ENCODE measurements around the gene CPT1C. TPM values are rescaled to one million over a fixed set of nuclear protein-coding genes. Genes with fewer than 3 reads are reported as not detected.
"Not testable (repeated sequence)": the region's sequence is repeated elsewhere in the genome, so short reads cannot be mapped to it uniquely, and the experiment has no call there.

Gene CPT1C
- polyA plus RNA-seq, 3 donors, result 11.2 to 13.6 (median 11.6) TPM

DNA sequence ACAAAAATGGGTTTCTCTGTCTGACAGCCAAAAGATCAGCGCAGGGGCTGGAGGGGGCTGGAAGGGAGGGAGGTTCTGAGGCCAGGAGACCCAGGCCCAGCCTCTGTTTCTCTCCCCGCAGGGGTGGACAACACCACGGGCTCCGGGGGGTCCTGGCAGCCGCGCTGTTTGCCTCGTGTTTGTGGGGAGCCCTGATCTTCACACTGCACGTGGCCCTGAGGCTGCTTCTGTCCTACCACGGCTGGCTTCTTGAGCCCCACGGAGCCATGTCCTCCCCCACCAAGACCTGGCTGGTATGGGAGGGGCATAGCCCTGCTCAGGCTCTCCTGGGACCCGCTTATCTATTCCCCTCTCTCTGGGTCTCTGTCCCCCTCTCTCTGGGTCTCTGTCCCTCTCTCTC is 9.6 kb downstream of the CPT1C start:
- no peak for DNase-seq

DNA sequence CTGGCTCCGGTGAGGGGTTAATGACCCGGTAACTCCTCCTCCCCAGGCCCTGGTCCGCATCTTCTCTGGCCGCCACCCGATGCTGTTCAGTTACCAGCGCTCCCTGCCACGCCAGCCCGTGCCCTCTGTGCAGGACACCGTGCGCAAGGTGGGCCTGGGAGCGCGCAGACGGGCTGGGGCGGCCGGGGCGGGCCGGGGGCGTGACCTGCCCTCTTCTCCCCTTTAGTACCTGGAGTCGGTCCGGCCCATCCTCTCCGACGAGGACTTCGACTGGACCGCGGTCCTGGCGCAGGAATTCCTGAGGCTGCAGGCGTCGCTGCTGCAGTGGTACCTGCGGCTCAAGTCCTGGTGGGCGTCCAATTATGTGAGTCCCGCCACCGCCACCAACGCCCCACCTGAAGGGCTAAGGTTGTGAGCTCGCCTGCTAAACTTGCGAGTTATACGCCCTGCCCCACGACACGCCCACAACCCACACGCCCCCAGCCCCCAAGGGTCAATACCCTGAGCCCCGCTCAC is 10.4 kb downstream of the CPT1C start:
- no peak for DNase-seq

DNA sequence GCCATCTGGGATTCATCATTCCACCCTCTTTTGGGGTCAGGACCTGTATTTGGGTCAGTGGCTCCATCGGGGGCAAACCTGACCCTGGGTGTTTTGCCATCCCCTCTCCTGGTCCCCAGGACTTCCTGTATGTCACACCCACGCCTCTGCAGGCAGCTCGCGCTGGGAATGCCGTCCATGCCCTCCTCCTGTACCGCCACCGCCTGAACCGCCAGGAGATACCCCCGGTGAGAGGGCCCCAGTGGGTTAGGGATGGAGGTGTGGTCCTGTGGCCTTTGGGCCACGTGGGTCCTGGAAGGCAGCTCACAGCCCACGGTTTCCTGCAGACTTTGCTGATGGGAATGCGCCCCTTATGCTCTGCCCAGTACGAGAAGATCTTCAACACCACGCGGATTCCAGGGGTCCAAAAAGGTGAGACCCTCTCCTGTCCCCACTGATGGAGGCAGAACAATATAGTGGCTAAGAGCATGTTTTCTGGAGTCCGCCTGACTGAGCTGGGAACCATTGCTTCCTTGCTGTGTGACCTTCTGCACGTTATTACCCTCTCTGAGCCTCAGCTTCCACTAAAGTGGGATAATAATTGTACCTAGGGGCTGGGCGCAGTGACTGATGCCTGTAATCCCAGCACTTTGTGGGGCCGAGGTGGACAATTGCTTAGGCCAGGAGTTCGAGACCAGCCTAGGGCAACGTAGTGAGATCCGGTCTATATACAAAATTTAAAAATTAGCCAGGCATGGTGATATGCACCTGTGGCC is 14.1 kb downstream of the CPT1C start:
- no peak for DNase-seq

DNA sequence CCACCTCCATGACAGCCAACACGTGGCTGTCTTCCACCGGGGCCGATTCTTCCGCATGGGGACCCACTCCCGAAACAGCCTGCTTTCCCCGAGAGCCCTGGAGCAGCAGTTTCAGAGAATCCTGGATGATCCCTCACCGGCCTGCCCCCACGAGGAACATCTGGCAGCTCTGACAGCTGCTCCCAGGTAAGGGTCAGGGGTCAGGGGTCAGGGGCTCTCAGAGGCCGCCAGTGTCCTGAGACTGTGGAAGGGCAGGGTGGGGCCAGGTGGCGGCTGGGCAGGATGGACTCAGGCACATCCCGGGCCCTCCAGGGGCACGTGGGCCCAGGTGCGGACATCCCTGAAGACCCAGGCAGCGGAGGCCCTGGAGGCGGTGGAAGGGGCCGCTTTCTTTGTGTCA is 15.0 kb downstream of the CPT1C start:
- no peak for DNase-seq

DNA sequence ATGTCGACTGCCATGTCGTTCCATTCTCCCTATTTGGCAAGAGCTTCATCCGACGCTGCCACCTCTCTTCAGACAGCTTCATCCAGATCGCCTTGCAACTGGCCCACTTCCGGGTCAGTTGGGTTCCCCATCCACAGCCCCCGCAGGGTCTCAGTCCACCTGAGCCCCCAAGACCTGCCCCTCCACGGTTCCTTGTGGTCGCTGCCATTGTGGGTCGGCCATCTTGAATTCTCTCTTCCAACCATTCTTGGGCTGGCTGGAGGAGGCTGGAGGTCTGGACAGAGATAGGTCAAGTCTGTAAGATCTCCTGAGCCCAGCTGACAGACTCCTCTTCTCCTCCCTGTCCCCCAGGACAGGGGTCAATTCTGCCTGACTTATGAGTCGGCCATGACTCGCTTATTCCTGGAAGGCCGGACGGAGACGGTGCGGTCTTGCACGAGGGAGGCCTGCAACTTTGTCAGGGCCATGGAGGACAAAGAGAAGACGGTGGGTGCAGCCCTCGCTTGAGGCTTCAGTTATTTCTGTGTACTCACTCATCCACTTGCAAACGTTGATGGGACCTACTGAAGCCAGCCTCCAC is 19.5 kb downstream of the CPT1C start:
- no peak for DNase-seq

DNA sequence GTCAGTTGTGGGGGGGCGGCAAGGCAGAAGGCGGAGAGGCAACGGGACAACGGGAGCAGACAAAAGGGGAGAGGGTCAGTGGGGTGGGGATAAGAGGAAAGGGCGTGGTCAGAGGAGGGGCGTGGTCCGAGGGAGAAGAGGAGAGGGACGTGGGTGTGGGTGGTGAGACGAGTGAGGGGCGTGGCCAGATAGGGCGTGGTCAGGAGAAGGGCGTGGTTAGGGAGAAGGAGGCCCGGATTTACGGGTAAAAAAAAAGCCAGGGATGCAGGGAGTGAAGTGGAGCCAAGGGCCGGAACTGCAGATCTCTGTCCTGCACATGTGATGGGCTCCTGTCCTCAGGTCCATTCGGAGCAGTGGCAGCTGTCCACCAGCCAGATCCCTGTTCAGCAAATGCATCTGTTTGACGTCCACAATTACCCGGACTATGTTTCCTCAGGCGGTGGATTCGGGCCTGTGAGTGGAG is 21.5 kb downstream of the CPT1C start:
- no peak for DNase-seq

DNA sequence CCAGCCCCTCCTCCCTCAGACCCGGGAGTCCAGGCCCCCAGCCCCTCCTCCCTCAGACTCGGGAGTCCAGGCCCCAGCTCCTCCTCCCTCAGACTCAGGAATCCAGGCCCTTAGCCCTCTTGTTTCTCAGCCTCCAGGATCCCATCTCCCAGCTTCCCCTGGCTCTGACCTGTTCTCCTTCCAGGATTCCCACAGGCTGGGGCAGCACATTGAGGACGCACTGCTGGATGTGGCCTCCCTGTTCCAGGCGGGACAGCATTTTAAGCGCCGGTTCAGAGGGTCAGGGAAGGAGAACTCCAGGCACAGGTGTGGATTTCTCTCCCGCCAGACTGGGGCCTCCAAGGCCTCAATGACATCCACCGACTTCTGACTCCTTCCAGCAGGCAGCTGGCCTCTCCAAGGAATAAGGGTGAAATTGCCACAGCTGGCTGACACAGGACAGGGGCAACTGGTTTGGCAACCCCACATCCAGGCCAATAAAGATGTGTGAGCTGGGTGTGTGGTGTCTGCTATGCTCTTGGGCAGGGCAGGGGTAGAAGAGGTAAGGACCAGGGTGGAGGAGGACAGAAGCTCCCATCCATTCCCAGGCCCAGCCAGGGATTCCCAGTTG is 22.4 kb downstream of the CPT1C start:
- DNase-seq, result no peak

DNA sequence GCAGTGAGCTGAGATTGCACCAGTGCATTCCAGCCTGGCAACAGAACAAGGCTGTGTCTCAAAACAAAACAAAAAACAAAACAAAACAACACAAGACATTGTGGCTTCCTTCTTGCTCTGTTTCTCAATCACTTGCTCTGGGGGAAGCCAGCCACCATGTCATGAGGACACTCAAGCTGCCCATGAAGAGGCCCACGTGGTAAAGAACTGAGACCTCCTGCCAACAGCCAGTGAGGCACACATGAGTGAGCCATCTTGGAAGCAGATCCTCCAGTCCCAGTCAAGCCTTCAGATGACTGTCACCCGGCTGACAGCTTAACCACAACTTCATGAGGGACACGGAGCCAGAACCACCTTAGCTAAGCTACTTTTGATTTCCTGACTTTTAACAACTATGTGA is 25.2 kb downstream of the CPT1C start:
- no peak for DNase-seq

DNA sequence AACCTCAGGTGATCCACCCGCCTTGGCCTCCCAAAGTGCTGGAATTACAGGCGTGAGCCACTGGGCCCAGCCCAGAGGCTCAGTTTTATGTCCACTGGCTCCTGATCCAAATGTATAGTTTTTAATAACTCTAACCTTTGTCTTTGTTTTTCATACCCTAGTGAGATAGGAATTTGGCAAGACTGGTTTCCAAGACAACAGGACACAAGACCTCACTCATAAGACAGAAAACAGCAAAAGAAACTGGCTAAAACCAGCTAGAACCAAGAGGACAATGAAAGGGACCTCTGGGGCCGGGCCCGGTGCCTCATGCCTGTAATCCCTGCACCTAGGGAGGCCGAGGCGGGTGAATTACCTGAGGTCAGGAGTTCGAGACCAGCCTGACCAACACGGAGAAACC is 27.6 kb downstream of the CPT1C start:
- DNase-seq, result no peak

DNA sequence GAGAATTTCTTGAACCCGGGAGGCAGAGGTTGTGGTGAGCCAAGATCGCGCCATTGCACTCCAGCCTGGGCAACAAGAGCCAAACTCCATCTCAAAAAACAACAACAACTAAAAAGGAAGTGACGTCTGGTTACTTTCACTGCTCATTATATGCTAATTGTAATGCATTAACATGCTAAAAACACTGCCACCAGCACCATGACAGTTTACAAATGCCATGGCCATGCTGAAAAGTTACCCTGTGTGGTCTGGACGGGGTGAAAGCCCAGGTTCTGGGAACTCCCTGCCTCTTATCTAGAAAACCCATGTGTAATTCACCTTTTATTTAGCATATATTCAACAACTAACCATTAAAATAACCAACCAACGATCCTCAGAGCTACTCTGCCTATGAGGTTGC is 28.1 kb downstream of the CPT1C start:
- DNase-seq, result no peak

DNA sequence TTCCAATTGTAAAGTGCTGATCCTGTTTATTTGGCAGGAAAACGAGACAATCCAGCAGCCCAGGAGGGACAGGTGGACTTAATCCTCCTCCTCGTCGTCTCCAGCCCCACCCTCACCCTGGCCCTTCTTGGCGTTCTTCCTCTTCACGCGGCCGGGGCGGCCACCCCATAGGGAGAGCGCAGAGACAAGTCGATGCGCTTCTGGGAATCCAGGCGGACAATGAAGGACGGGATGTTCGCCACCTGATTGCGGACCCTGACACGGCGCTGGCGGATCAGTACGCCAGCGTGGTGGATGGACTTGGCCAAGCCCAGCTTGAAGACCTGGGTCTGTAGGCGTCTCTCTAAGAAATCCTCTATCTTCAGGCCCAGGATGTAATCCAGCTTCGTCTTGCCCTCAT is 28.5 kb downstream of the CPT1C start:
- not testable (repeated sequence) for DNase-seq

DNA sequence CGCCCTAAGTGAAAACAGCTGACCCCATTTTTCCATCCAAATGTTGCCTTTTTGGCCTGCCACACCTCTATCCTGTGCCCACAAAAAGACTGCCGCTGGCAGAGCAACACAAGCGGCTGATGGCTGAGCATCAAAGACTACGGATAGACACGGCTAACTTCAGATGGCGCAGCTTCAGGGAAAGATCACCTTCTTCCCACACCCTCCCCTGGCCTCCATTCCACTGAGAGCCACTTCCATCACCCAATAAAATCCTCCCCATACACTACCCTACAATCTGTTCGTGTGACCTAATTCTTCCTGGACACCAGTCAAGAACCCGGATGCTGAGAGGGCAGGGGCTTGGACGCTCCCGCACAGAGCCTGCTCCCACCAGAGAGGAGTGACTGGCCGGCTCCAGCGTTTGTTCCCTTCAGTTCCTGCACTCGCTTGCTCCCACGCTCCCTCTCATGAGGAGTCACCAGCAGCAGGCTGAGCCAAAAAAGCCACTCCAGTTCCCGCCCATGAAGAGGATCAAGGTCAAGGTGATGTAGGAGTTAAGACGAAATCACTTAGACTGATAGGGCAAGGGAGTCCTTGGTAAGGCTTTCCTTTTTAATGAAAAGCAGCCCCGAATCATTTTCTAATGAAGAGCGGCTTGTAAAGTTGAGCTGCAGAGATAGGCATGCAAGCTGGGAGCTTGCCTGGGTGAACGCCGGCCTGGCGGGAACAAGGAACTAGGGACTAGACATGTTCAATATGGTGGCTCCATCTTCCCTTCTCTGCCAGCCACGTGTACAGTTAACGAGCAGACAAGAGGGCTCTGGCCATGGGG is 36.5 kb downstream of the CPT1C start:
- peak; percentile 24 for DNase-seq

DNA sequence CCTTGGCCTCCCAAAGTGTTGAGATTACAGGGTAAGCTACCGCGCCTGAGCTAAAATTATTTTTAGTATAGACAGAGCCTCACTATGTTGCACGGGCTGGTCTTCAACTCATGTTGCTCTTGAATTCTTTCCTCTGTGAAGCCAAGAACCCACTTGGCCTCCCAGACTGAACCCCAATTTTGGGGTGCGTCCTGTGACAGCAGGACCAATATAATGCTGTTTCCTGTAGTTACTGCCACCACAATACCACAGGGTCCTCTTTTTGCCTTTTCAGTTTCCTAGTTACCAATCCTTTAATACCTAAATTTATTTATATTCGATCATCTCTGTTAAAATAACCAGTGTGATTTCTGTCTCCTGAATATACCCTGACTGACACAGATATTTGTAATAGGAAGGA is 39.2 kb downstream of the CPT1C start:
- DNase-seq, result no peak

DNA sequence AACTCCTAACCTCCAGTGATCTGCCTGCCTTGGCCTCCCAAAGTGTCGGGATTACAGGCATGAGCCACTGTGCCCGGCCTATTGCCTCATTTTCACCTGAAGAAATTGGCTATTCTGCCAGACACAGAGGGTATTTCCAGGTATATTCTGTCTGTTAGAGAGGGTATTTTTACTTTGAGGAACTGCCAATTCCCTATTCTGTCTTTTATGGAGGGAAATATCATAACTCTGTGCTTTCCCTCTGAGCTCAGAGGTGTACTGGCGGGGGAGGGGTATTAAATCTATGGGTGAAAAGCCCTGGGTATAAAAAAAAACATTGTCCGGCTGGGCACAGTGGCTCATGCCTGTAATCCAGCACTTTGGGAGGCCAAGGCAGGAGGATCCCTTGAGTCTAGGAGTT is 47.4 kb downstream of the CPT1C start:
- no peak for DNase-seq

DNA sequence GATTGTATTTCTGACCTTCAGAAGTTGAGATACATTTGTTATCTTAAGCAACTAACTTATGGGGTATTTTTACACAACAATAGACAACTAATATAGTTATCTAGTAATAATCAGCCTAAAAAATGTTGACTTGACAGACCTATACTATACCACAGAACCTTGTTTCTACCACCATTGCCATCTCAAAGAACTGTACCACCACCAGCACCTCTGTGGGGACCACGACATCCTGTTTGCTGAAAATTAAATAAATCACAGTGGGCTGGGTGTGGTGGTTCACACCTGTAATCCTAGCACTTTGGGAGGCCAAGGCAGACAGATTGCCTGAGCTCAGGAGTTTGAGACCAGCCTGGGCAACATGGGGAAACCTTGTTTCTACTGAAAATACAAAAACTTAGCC is 48.2 kb downstream of the CPT1C start:
- no peak for DNase-seq

DNA sequence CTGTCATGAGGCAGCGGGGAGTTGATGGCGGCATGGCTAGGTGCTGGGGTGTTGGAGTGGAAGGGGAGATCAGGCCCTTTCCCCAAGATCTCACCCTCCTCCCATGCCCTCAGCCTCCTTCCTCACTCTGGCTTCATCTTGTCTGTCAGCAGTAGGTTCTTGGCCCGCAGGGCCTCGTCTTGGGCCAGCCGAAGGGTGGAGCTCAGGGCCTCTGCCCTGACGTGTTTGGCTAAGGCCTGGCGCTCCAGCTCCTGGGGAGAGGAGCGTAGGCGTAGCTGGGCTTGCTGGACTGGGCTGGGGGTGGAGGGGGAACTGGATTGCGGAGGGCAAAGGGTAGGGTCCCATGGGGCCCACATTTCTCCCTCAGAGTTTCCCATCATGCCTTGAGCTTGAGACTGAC is 49.0 kb downstream of the CPT1C start:
- no peak for DNase-seq

DNA sequence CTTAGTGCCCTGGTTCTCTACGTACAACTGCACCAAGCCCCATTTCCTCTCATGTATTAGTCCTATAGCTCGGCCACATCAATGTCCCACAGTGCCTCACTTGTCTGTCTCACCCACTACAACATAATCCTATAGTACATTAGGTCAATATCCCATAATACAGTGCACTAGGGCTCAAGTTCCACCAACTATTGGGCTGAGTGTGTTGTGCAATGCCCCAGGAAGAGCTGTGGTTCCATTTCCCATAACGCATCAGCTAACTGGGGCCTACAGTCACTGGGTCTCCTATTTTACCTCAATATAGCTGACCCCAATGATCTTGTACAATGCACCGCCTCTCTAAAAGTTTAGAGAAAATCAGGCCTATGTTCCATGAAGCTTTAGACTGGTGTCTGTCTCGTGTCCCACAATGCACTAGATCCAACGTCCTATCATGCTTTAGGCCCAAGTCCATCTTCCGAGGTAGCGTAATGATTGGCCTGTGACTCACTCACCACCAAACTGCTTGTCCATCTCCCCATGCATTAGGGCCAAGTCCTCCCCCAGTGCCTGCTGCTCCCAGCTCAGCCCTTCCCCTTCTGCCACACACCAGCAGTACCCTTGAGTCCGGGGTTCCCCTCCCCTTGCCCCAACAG is 50.4 kb downstream of the CPT1C start:
- DNase-seq, result no peak

DNA sequence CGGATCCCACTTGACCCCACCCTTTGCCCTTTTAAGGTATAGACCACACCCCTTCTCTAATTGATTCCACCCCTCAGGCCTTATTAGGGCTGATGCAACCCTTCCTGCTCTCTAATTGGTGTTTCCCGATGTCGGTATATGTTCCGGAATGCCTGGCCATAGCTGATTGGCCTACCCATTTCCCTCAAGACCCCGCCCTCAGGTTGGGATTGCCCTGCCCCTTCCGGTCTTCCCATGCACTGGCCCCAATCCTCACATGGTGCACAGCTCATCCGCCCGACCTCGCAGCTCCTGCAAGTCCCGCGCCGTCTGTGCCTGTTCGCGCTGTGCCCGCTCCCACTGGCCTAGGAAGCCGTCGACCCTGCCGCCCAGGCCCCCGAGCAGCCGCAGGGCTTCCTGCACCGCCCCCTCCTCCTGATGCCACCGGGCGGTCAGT is 54.0 kb downstream of the CPT1C start:
- DNase-seq, result no peak

DNA sequence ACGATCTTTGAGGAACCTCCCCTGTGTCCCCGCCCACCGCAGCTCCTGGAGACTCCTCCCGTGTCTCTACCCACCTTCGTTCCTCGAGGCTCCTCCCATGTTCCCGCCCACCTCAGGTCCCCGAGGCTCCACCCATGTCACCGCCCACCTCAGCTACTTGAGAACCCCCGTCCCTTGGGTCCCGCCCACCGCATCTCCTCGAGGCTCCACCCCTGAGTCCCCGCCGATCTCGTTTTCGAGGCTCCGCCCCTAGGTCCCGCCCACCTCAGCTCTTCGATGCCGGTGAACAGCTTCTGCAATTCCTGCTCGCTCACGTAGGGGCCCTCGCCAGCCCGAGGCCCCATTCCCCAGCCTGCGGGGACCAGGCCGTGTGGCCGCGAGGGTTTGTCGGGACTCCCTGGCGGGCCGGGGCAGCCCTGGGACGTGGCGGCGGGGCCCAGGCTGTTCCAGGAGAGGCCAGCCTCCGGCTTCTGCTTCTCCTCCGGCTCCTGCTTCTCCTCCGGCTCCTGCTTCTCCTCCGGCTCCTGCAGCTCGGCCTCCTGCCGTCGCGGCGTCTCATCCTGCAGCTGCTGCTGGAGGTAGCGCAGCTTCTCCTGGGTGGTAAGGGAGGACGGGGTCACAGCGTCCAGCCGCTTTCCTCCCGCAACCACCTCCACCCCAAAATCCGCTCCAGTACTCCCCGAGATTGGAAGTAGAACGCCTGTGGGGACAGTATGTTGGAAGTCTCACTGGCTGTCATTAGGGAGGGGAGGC is 55.5 kb downstream of the CPT1C start:
- DNase-seq, result peak; percentile 22

DNA sequence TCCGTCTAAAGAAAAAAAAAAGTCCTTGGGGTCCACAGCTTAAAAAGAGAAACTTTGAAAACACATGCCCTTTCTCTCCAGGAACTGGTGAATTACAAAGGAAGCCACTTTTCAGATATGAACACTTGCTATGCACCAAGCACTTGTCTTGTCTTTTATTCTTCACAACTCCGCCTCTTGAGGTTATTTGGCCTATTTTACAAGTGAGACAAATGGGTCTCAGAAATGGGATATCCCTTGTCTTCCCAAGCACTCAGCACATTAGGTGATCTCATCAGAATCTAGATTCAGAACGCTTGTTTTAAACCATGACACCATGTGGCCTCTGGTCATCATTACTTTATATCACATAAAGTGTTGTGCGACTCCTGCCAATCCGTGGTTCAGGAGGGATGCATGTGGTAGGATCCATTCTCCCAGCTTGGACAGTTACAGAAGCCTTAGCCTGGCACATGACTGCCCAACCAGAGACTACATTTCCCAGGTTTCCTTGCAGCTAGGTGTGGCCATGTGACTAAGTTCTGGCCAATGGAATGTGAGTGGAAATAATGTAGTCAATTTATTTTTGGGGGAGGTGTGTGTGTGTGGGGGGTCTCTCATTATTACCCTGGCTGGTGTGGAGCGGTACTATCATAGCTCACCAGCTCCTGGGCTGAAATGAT is 58.3 kb downstream of the CPT1C start:
- no peak for DNase-seq
